Measurements from ENCODE around the gene SLC4A4. TPM values are rescaled to one million over a fixed set of nuclear protein-coding genes. Genes with fewer than 3 reads are reported as not detected.

The SLC4A4 gene
- total and polyA plus RNA-seq, 2 of the 8 experiments (the other 6 are each of a cell fraction or from before 2014, with no cell fraction given) = 0.67 to 2.8 TPM

DNA sequence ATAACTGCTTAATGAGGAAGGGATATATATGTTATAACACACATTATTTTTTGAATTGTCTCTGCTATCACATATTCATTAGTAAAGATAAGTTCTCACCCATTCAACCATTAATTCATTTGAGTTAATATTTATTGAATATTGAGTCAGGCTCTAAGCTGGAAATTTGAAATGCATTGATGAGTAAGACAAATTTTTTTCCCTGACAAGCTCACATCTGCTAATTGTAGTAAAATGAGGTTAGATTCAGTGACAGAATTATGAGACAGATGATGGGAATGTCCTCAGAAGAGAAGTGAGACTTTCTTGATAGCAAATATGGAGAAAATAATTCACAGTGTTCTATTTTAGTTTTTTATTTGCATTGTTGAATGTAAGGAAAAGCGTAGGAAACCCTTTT lies 194.3 kb downstream of the SLC4A4 start:
- Histone ChIP-seq H3K79me1 (ENCODE audit: low read depth, low read length) (no peaks in the 10 kb centered on the region), H3K36me3 (ENCODE audit: control insufficient read depth in 2 of 4, insufficient read depth in 4 of 4, low read length in 3 of 4) (no peaks in the 10 kb centered on the region), H4K5ac (ENCODE audit: insufficient read length, low read depth, low read length) (no peak overlapping the region)

More for the DNA sequence above, 194.3 kb downstream of the SLC4A4 start:
- Histone ChIP-seq H3K18ac (ENCODE audit: extremely low read depth, low read length) (no peak overlapping the region), H3K4me1 (replicated peaks in 1 of 4; ENCODE audit: control insufficient read depth in 3 of 4, insufficient read depth in 4 of 4, low read length in 3 of 4) (no peaks in the 10 kb centered on the region), H2AFZ (ENCODE audit: low read length) (no peak overlapping the region), H2BK5ac (ENCODE audit: low read depth, low read length) (no peak overlapping the region), H3K4ac (replicated peaks; ENCODE audit: insufficient read length, low read depth, low read length) (no peak overlapping the region), H2AK5ac (ENCODE audit: low read depth, low read length) (no peak overlapping the region), H2BK15ac (ENCODE audit: low read length) (no peak overlapping the region), H3K79me2 (ENCODE audit: control insufficient read depth in 1 of 2, insufficient read depth in 2 of 2, low read length in 2 of 2) (no peaks in the 10 kb centered on the region), H2BK20ac (ENCODE audit: low read length) (no peak overlapping the region), H4K8ac (ENCODE audit: extremely low read depth, insufficient read depth, low read length) (no peak overlapping the region), H3K4me2 (ENCODE audit: insufficient read depth in 1 of 2, low read depth in 2 of 2, low read length in 2 of 2) (no peak overlapping the region), H3K23me2 (ENCODE audit: low read depth, low read length) (no peaks in the 10 kb centered on the region), H3K27ac (ENCODE audit: low read depth, low read length) (no peak overlapping the region), H3K14ac (ENCODE audit: insufficient read length) (no peak overlapping the region), H2BK120ac (replicated peaks; ENCODE audit: low read depth, low read length) (no peak overlapping the region), H3K56ac (replicated peaks; ENCODE audit: insufficient read length, low read depth, low read length) (no peak overlapping the region), H3K9me3 (ENCODE audit: insufficient read depth in 2 of 2, low read depth in 1 of 2, low read length in 1 of 2) (no peaks in the 10 kb centered on the region), H4K91ac (replicated peaks; ENCODE audit: insufficient read length, low read length) (no peak overlapping the region), H2BK12ac (ENCODE audit: low read depth, low read length) (no peak overlapping the region), H3K27me3 (replicated peaks in 1 of 4; ENCODE audit: control insufficient read depth in 3 of 4, extremely low read depth in 1 of 4, insufficient read depth in 3 of 4, low read length in 3 of 4) (no peaks in the 10 kb centered on the region), H4K20me1 (replicated peaks in 1 of 2; ENCODE audit: control insufficient read depth in 1 of 2, insufficient read depth in 2 of 2, low read length in 2 of 2) (no peaks in the 10 kb centered on the region), H3K9ac (replicated peaks in 1 of 4; ENCODE audit: extremely low read depth in 1 of 4, low read depth in 3 of 4, low read length in 3 of 4) (no peak overlapping the region), H3K23ac (ENCODE audit: insufficient read length) (no peak overlapping the region), H3K4me3 (ENCODE audit: extremely low read depth in 1 of 4, insufficient read depth in 2 of 4, low read depth in 3 of 4, low read length in 4 of 4) (no peak overlapping the region)
- DNase-seq (ENCODE audit: low read depth in 1 of 2, low spot score in 2 of 2) (no peak), FAIRE-seq (no peak)
- 95% methylated on average over 1 of the region's 1 CpG; no CpG with 5 or more reads in 1 of the 2 experiments for WGBS, 2 experiments (ENCODE audit: extremely low coverage in 1 of 2, insufficient coverage in 1 of 2, insufficient read length in 1 of 2, insufficient replicate concordance in 2 of 2, low coverage in 1 of 2, low lambda C conversion rate in 2 of 2, missing lambda C conversion rate in 1 of 2)
- POLR2A ChIA-PET (ENCODE audit: partially characterized antibody) = no interaction called here
- CTCF ChIA-PET (ENCODE audit: partially characterized antibody) = interaction anchor here (0.7 to 1.7 kb wide), 8 partner anchors 8 to 279 kb away, joined by 3 to 6 read pairs (median 3); no protein-coding TSS in a partner anchor
- no peak for TF ChIP-seq NRF1 (IDR thresholded peaks at IDR 0.05; ENCODE audit: low read depth, low read length)
- TF ChIP-seq GTF2F1 (IDR thresholded peaks at IDR 0.05; ENCODE audit: borderline replicate concordance, low read depth, low read length) = no peak
- no peak for TF ChIP-seq CBX8 (IDR thresholded peaks at IDR 0.05; ENCODE audit: borderline replicate concordance, low read depth, low read length)
- TF ChIP-seq, protein P1, sequence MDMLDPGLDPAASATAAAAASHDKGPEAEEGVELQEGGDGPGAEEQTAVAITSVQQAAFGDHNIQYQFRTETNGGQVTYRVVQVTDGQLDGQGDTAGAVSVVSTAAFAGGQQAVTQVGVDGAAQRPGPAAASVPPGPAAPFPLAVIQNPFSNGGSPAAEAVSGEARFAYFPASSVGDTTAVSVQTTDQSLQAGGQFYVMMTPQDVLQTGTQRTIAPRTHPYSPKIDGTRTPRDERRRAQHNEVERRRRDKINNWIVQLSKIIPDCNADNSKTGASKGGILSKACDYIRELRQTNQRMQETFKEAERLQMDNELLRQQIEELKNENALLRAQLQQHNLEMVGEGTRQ (IDR thresholded peaks at IDR 0.05; ENCODE audit: low read length) = no peak
- no peak for TF ChIP-seq KDM5A (IDR thresholded peaks at IDR 0.05; ENCODE audit: low read length)
- no peak for TF ChIP-seq YY1 (IDR thresholded peaks at IDR 0.05; ENCODE audit: low read depth, low read length)
- no peak for TF ChIP-seq SIX5 (IDR thresholded peaks at IDR 0.05; ENCODE audit: low read depth, low read length)
- no peak for TF ChIP-seq KDM4A (IDR thresholded peaks at IDR 0.05; ENCODE audit: low read depth, low read length, severe bottlenecking)
- TF ChIP-seq CEBPB (IDR thresholded peaks at IDR 0.05; ENCODE audit: low read depth, low read length) = no peak
- TF ChIP-seq POLR2A (IDR thresholded peaks at IDR 0.05; ENCODE audit: control extremely low read depth in 1 of 2, low read depth in 2 of 2, low read length in 2 of 2) = no peak
- TF ChIP-seq, protein P2, sequence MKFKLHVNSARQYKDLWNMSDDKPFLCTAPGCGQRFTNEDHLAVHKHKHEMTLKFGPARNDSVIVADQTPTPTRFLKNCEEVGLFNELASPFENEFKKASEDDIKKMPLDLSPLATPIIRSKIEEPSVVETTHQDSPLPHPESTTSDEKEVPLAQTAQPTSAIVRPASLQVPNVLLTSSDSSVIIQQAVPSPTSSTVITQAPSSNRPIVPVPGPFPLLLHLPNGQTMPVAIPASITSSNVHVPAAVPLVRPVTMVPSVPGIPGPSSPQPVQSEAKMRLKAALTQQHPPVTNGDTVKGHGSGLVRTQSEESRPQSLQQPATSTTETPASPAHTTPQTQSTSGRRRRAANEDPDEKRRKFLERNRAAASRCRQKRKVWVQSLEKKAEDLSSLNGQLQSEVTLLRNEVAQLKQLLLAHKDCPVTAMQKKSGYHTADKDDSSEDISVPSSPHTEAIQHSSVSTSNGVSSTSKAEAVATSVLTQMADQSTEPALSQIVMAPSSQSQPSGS (IDR thresholded peaks at IDR 0.05; ENCODE audit: low read length) = no peak
- no peak for TF ChIP-seq CREB1 (IDR thresholded peaks at IDR 0.05)
- no peak for TF ChIP-seq SP1 (IDR thresholded peaks at IDR 0.05; ENCODE audit: low read depth, low read length)

All from H1 (cell line).